Psoas muscle (tissue), 8 donors: ENCODE measurements around the gene USP15. TPM values are rescaled to one million over a fixed set of nuclear protein-coding genes. Genes with fewer than 3 reads are reported as not detected.
"Not testable (repeated sequence)": the region's sequence is repeated elsewhere in the genome, so short reads cannot be mapped to it uniquely, and the experiment has no call there.

Experiments used
- ATAC-seq, 4 donors: fragments of 200-7000 bp; cut with Tn5 transposase; one replicate each; pipeline ENCODE4 v1.9.1; 2020; ENCODE audit warnings: moderate library complexity in 3 of 4, mild to moderate bottlenecking in 2 of 4
- DNase-seq, 2 donors: peaks; one replicate each; pipeline ENCODE4 v3.0.0-alpha.2; 2020
- H3K27ac ChIP-seq: fragments of 200-600 bp; one replicate; pipeline ENCODE4 v1.8.0; 2022
- H3K27me3 ChIP-seq, 3 donors: fragments of 200-600 bp in 1 of 3; one replicate each; pipeline versions ENCODE4 v1.6.1 to v1.8.0; 2013 to 2022; ENCODE audit warnings: low read length in 2 of 3, mild to moderate bottlenecking in 2 of 3, moderate library complexity in 1 of 3; ENCODE audit not compliant: insufficient read depth in 3 of 3
- H3K36me3 ChIP-seq, 2 donors: fragments of 200-600 bp in 1 of 2; one replicate each; pipeline versions ENCODE4 v1.6.1 to v1.8.0; 2013 to 2022; ENCODE audit warnings: low read depth in 1 of 2, mild to moderate bottlenecking in 1 of 2, moderate library complexity in 1 of 2; ENCODE audit not compliant: insufficient read depth in 1 of 2
- H3K4me1 ChIP-seq: fragments of 200-600 bp; one replicate; pipeline ENCODE4 v1.8.0; 2022
- H3K4me3 ChIP-seq: fragments of 200-600 bp; one replicate; pipeline ENCODE4 v1.8.0; 2022; ENCODE audit warnings: mild to moderate bottlenecking
- H3K9me3 ChIP-seq: fragments of 200-600 bp; one replicate; pipeline ENCODE4 v1.8.0; 2022
- CTCF ChIP-seq: fragments of 200-600 bp; IDR thresholded peaks from one replicate; pipeline ENCODE4 v1.8.0; 2022; ENCODE audit warnings: antibody characterized with exemption
- WGBS, 3 donors: extraction: QIAGEN DNeasy Blood & Tissue Kit; methylation state at CpG; one replicate each; pipeline versions ENCODE4 v1.1.6 to v1.1.7; 2013; 5-methylcytosine and 5-hydroxymethylcytosine counted together
- intact Hi-C, 2 donors: fragments of 100-400 bp; cut with DNase I; formaldehyde crosslinking; loops; one replicate each; pipeline versions ENCODE4 v1.11.0 to v1.14.2; 2022
- polyA plus RNA-seq, 3 donors: library from polyadenylated mRNA; stranded (reverse); fragments of 200-250 nt; gene quantifications; one replicate each; pipeline ENCODE4 v1.2.3, GENCODE V29; 2013
- total RNA-seq, 4 donors: library from RNA; stranded (reverse); fragmentation: NEBNext Ultra II Directional in 2 of 4; extraction: Animal tissue kit (Norgen Biotek cat#: 25700) in 2 of 4; gene quantifications; one replicate each; pipeline versions ENCODE4 v1.2.1 to v1.2.4, GENCODE V29; 2021 to 2023
- donor health status: healthy with polysubstance abuse.
- donor health status: DM: no; HTN: no; CAD: no; lungs with moderate emphysema.
- donor health status: Bipolar disorder and iron deficiency.
- donor health status: healthy.
- donor health status: DM: yes; HTN: yes; CAD: no.
- donor health status: DM: no; HTN: no; CAD: no.
- donor health status: DM: no; HTN: no; CAD: no.
- donor health status: DM: yes; HTN: yes; CAD: no.

Gene USP15
- total and polyA plus RNA-seq, 7 donors, result 27.6 to 65.6 (median 48.7) TPM

GRCh38 chr12:62446754-62447452 lies 186.7 kb downstream of the USP15 start:
- intact Hi-C loops, result no loop called here
- no peak for ATAC-seq
- no peak overlapping the region for H3K4me3 ChIP-seq

DNA sequence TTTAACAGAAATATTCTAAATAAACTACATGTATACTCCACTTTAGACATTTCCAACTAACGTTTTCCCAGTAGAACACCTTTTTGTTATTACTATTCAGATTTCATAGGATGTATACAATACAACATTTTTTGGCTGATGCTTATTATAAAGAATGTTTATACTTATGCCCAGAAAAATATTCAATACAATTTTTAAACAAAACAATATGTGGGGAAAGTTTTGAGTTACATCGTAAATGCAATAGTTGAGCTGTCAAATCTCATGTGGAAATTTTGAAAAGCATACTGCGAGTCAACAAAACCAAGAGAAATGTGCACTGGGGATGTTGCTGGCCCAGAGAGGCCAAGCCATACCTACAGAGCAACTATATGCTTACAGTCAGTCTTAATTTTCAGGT lies 188.2 kb downstream of the USP15 start:
- H3K27ac ChIP-seq, result no peak overlapping the region
- intact Hi-C loops, result no loop called here
- H3K4me3 ChIP-seq, result no peak overlapping the region
- DNase-seq, result no peak
- H3K27me3 ChIP-seq, result peaks cover 0 to 4% (median 0%) of the 10 kb centered on the region in 3 donors
- TF ChIP-seq CTCF, result no peak
- ATAC-seq, result no peak
- no peaks in the 10 kb centered on the region for H3K36me3 ChIP-seq
- WGBS, 3 donors, result 79 to 86% (median 80%) methylated on average over 3 of the region's 3 CpGs
- no peaks in the 10 kb centered on the region for H3K4me1 ChIP-seq
- H3K9me3 ChIP-seq, result peaks cover 7% of the 10 kb centered on the region

More at GRCh38 chr12:62446754-62447452, 186.7 kb downstream of the USP15 start:
- DNase-seq, result no peak
- no peak for TF ChIP-seq CTCF
- no peak overlapping the region for H3K27ac ChIP-seq
- no peaks in the 10 kb centered on the region for H3K36me3 ChIP-seq
- WGBS, 3 donors, result 43 to 51% (median 50%) methylated on average over 2 of the region's 2 CpGs
- no peaks in the 10 kb centered on the region for H3K4me1 ChIP-seq
- peaks cover 7% of the 10 kb centered on the region for H3K9me3 ChIP-seq
- peaks cover 0 to 4% (median 0%) of the 10 kb centered on the region in 3 donors for H3K27me3 ChIP-seq

GRCh38 chr12:62455429-62455828 lies 195.2 kb downstream of the USP15 start:
- H3K36me3 ChIP-seq, intact Hi-C loops, H3K27ac ChIP-seq, DNase-seq, H3K9me3 ChIP-seq, H3K4me1 ChIP-seq, ATAC-seq, H3K4me3 ChIP-seq, H3K27me3 ChIP-seq: not testable (repeated sequence)
- 36 to 64% (median 59%) methylated on average over 2 of the region's 2 CpGs for WGBS, 3 donors

- no peaks in the 10 kb centered on the region for H3K27me3 ChIP-seq
- ATAC-seq (no peak), DNase-seq (no peak)
- no peak for TF ChIP-seq CTCF
- no peak overlapping the region for H3K4me3 ChIP-seq
- intact Hi-C loops, result no loop called here
- WGBS, 3 donors, result 78 to 89% (median 85%) methylated on average over 3 of the region's 3 CpGs
- H3K9me3 ChIP-seq, result no peaks in the 10 kb centered on the region
- H3K4me1 ChIP-seq, result no peaks in the 10 kb centered on the region
- no peaks in the 10 kb centered on the region for H3K36me3 ChIP-seq
- no peak overlapping the region for H3K27ac ChIP-seq
These were observed 198.4 kb downstream of the USP15 start for GRCh38 chr12:62458626-62459025.

GRCh38 chr12:62459976-62460375 lies 199.8 kb downstream of the USP15 start:
- no peak for TF ChIP-seq CTCF
- no peak for DNase-seq
- no peak overlapping the region for H3K27ac ChIP-seq
- ATAC-seq, result no peak
- no peak overlapping the region for H3K4me3 ChIP-seq
- H3K36me3 ChIP-seq, result no peaks in the 10 kb centered on the region
- H3K27me3 ChIP-seq, result no peaks in the 10 kb centered on the region
- intact Hi-C loops, result loop anchor here in 1 of 2 donors (5.0 kb wide), 1 partner anchor 198 kb away; the partner anchor contains the start of gene USP15
- H3K9me3 ChIP-seq, result no peaks in the 10 kb centered on the region
- H3K4me1 ChIP-seq, result no peaks in the 10 kb centered on the region

DNA sequence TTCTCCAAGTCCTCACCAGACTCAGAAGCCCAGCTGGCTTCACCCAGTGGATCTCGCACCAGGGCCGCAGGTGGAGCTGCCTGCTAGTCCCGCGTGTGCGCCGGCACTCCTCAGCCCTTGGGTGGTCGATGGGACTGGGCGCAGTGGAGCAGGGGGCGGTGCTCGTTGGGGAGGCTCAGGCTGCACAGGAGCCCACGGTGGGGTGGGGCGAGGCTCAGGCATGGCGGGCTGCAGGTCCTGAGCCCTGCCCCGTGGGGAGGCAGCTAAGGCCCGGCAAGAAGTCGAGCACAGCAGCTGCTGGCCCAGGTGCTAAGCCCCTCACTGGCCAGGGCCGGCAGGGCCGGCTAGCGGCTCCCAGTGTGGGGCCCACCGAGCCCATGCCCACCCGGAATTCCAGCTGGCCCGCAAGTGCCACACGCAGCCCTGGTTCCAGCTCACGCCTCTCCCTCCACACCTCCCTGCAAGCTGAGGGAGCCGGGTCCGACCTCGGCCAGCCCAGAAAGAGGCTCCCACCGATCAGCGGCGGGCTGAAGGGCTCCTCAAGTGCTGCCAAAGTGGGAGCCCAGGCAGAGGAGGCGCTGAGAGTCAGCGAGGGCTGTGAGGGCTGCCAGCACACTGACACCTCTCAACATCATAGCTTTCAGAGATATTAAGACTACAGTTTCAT lies 201.1 kb downstream of the USP15 start:
- H3K36me3 ChIP-seq, H3K9me3 ChIP-seq, H3K27me3 ChIP-seq, ATAC-seq, H3K27ac ChIP-seq, H3K4me3 ChIP-seq, DNase-seq, H3K4me1 ChIP-seq: not testable (repeated sequence)
- intact Hi-C loops, result loop anchor here in 1 of 2 donors (5.0 kb wide), 1 partner anchor 199 kb away; the partner anchor contains the start of gene USP15
- 91 to 93% (median 91%) methylated on average over 29 to 32 of the region's 32 CpGs for WGBS, 3 donors

DNA sequence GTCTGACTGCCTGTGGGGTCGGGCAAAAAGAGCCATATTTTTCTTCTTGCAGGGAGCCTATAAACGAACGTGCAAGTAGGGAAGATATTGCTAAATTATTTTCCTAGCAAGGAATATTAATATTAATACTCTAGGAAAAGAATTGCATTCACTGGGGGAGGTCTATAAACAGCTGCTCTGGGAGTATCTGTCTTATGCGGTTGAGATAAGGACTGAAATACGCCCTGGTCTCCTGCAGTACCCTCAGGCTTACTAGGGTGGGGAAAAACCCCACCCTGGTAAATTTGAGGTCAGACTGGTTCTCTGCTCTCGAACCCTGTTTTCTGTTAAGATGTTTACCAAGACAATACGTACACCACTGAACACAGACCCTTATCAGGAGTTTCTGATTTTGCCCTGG lies 203.0 kb downstream of the USP15 start:
- not testable (repeated sequence) for H3K27me3 ChIP-seq, ATAC-seq, H3K4me3 ChIP-seq, H3K27ac ChIP-seq, DNase-seq, H3K9me3 ChIP-seq, H3K36me3 ChIP-seq
- intact Hi-C loops, result loop anchor here in 1 of 2 donors (5.0 kb wide), 1 partner anchor 201 kb away; the partner anchor contains the start of gene USP15
- 69 to 79% (median 70%) methylated on average over 7 of the region's 7 CpGs for WGBS, 3 donors
- H3K4me1 ChIP-seq, result peaks cover 12% of the 10 kb centered on the region
